Activated T-helper 17 cell treated with anti-CD3 and anti-CD28 coated beads, Interleukin-2, amount 50 U/mL, for 72 hours (primary cell): ENCODE data around the gene MICAL3. TPM values are rescaled to one million over a fixed set of nuclear protein-coding genes. Genes with fewer than 3 reads are reported as not detected.
"Not testable (repeated sequence)": the region's sequence is repeated elsewhere in the genome, so short reads cannot be mapped to it uniquely, and the experiment has no call there.

Experiments
- ATAC-seq: fragments of 150-1000 bp; cut with Tn5 transposase; replicated peaks from 2 replicates; pipeline ENCODE4 v1.10.0; 2021; ENCODE audit warnings: mild to moderate bottlenecking, moderate library complexity
- H3K27ac Mint-ChIP-seq: one replicate; pipeline ENCODE4 v1.8.0; 2022; ENCODE audit warnings: mixed read lengths
- H3K27me3 Mint-ChIP-seq: one replicate; pipeline ENCODE4 v1.8.0; 2022; ENCODE audit warnings: mixed read lengths
- H3K36me3 Mint-ChIP-seq: one replicate; pipeline ENCODE4 v1.8.0; 2022; ENCODE audit warnings: low read depth, mild to moderate bottlenecking, mixed read lengths
- H3K4me1 Mint-ChIP-seq: one replicate; pipeline ENCODE4 v1.8.0; 2022; ENCODE audit warnings: mixed read lengths
- H3K4me3 Mint-ChIP-seq: one replicate; pipeline ENCODE4 v1.8.0; 2022; ENCODE audit warnings: mild to moderate bottlenecking, mixed read lengths
- H3K9me3 Mint-ChIP-seq: one replicate; pipeline ENCODE4 v1.8.0; 2022; ENCODE audit warnings: mixed read lengths
- total RNA-seq, 2 donors: library from RNA; stranded (reverse); gene quantifications; one replicate each; pipeline ENCODE4 v1.2.3, GENCODE V29; 2022

The MICAL3 gene
- total RNA-seq, 2 donors from 2014 or later = 28.7 to 38.5 TPM

DNA sequence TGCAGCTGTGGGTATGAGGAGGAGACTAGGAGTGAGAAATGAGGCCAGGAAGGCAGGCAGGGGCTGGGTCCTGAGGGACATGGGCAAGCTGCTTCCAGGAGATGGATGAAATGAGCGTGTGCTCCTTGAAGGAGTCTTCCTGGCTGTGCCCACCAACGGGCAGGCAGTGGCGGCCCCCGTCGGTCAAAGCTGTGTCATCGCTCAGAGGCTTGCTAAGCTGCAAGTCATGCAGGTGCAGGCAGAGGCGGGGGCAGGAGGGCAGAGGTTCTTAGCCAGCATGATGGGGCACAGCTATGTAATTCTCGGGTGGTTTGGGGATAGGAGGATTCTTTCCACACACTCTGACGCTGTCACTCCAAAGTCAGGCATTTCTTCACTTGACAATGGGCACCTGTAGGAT, 40.9 kb upstream of the MICAL3 start:
- Mint-ChIP-seq H3K36me3 (no peaks in the 10 kb centered on the region), H3K4me3 (no peak overlapping the region), H3K4me1 (no peaks in the 10 kb centered on the region), H3K27ac (no peak overlapping the region), H3K9me3 (no peaks in the 10 kb centered on the region), H3K27me3 (peaks cover 41% of the 10 kb centered on the region)
- no peak for ATAC-seq

DNA sequence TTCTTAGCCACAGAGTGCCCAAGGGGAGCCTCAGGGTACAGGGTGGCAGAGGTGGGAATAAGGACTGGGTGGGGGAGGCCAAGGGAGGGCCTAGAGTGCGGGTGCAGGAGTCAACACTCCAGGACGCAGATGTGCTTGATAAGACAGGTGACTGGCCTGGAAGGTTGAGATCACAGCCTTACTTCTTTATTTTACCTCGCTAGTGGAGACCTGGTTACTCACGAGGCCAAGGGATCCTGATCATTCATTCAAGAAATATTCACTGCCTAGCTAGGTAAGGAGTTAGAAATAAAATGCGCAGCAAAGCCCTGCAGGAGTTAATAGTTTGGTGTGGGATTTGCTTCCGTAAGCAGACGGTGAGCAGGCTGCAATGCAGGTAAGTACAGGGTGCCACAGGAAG, 40.3 kb upstream of the MICAL3 start:
- H3K36me3 Mint-ChIP-seq = no peaks in the 10 kb centered on the region
- peaks cover 44% of the 10 kb centered on the region for H3K27me3 Mint-ChIP-seq
- H3K4me1 Mint-ChIP-seq = no peaks in the 10 kb centered on the region
- H3K27ac Mint-ChIP-seq = no peak overlapping the region
- ATAC-seq = no peak
- no peaks in the 10 kb centered on the region for H3K9me3 Mint-ChIP-seq
- no peak overlapping the region for H3K4me3 Mint-ChIP-seq

DNA sequence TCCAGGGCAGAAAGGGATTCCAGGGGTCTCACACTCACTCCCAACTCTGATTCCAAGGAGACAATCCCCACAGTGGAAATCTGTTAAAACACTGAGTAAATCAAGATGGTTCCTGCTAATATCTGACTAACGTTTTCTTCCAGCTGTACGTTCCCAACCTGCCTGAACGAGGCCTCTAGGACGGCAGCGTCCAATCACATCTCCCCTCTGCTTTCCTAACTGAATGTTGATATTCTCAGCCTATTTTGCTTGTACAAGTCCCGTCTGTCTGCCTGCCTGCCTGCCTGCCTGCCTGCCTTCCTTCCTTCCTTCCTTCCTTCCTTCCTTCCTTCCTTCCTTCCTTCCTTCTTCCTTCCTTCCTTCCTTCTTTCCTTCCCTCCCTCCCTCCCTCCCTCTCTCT, 39.4 kb upstream of the MICAL3 start:
- H3K27me3 Mint-ChIP-seq = peaks cover 49% of the 10 kb centered on the region
- not testable (repeated sequence) for H3K27ac Mint-ChIP-seq, H3K4me1 Mint-ChIP-seq, H3K36me3 Mint-ChIP-seq, H3K4me3 Mint-ChIP-seq, ATAC-seq, H3K9me3 Mint-ChIP-seq

DNA sequence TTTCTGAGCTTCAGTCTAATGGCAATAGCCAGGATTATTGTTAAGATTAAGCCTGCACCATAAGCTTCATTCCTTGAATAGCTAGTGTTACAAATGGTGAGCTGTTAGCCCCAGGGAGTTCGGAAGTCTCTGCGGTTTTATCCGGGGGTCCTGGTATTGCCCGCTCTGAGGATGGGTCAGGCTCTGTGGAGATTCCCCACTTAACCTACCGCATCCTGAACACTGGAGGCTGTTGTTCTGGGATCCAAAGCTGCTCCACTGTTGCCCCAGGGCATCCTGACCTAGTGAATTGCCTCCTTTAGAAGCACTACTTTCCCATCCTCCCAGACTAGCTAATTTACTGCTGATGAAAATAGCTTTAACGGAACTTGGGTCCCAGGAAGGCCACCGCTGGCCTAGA, 38.9 kb upstream of the MICAL3 start:
- no peaks in the 10 kb centered on the region for H3K9me3 Mint-ChIP-seq
- no peaks in the 10 kb centered on the region for H3K4me1 Mint-ChIP-seq
- H3K4me3 Mint-ChIP-seq = no peak overlapping the region
- H3K27ac Mint-ChIP-seq = no peak overlapping the region
- H3K27me3 Mint-ChIP-seq = peaks cover 50% of the 10 kb centered on the region
- no peak for ATAC-seq
- no peaks in the 10 kb centered on the region for H3K36me3 Mint-ChIP-seq

DNA sequence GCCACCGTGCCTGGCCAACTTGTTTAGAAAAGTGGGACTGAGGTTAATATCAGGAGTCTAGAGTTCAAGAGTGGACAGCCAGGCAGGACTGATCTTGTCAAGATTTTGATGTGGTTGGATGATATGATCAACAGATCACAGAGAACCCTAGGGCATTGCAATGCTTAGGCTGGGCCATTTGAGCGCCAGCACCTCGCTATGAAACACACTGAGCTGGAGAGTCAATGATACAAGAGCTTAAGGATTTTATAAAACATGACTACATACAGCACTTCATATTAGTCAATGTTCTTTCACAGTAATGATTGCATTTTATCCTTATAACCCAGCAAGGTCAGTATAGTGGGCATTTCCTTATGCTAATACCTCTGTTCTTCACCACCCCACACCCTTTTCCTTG, 38.1 kb upstream of the MICAL3 start:
- peaks cover 47% of the 10 kb centered on the region for H3K27me3 Mint-ChIP-seq

DNA sequence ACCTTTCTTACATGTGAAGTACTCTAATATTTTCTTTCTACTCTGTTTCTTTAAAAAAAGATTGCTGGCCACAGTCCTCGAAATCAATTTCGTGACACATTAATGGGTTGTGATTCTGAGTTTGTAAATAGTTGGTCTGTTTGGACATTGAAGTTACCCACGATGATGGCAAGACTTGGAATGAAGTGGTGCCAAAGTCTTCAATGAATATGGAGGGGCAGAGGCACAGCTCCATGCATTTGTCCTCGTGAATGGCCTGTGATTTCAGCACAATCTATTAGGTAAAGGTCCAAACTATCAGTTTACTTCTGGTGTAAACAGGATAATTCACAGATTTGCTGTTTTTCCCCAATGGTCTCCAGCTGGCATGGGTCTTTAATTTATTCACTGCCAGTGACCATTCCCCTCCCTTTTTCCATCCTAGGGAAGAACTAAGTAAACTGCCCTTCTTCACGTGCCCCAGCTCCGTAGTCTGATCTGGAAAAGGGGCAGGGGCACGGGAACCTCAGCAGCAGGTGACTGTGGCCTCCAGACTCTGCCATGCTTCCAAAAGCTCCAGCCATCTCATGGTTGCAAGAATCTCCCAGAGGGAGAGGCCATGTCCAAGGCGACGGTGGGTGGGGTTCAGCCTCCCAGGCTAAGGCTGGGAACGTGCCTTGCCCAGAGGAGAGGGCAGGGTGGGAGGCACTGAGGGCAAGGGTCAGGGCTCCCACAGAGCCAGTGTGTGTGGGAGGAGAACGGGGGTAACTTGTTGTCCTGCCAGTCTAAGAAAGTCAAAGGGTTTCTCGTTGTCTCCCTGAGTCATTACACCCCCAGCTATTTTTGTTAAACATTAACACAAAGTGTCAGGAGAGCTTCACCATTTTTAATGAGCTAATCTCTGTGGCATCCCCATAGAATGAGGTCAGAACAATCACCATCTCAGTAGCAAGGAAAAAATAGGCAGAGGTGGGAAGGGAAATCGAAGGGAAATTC, 36.6 kb upstream of the MICAL3 start:
- no peak for ATAC-seq
- H3K27ac Mint-ChIP-seq = no peak overlapping the region
- H3K27me3 Mint-ChIP-seq = peaks cover 37% of the 10 kb centered on the region
- no peaks in the 10 kb centered on the region for H3K36me3 Mint-ChIP-seq
- H3K9me3 Mint-ChIP-seq = no peaks in the 10 kb centered on the region
- H3K4me1 Mint-ChIP-seq = no peaks in the 10 kb centered on the region
- no peak overlapping the region for H3K4me3 Mint-ChIP-seq

More for the DNA sequence above, 38.1 kb upstream of the MICAL3 start:
- Mint-ChIP-seq H3K9me3 (no peaks in the 10 kb centered on the region), H3K36me3 (no peaks in the 10 kb centered on the region), H3K27ac (no peak overlapping the region), H3K4me1 (no peaks in the 10 kb centered on the region), H3K4me3 (no peak overlapping the region)
- no peak for ATAC-seq

DNA sequence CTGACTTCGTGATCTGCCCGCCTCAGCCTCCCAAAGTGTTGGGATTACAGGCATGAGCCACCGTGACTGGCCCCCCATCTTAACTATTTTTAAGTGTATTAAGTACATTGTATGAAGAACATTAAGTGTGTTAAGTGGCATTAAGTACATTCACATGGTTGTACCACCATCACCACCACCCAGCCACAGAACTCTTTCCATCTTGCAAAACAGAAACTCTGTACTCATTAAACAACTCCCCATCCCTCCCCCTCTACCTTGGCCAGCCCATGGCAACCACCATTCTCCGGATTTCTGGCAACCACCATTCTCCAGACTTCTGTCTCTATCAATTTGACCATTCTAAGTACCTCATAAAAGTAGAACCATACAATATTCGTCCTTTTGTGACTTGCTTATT, 35.6 kb upstream of the MICAL3 start:
- ATAC-seq = peak; percentile 26
- no peaks in the 10 kb centered on the region for H3K36me3 Mint-ChIP-seq
- no peak overlapping the region for H3K27ac Mint-ChIP-seq
- H3K4me1 Mint-ChIP-seq = no peaks in the 10 kb centered on the region
- no peaks in the 10 kb centered on the region for H3K9me3 Mint-ChIP-seq
- H3K27me3 Mint-ChIP-seq = peaks cover 28% of the 10 kb centered on the region
- no peak overlapping the region for H3K4me3 Mint-ChIP-seq

DNA sequence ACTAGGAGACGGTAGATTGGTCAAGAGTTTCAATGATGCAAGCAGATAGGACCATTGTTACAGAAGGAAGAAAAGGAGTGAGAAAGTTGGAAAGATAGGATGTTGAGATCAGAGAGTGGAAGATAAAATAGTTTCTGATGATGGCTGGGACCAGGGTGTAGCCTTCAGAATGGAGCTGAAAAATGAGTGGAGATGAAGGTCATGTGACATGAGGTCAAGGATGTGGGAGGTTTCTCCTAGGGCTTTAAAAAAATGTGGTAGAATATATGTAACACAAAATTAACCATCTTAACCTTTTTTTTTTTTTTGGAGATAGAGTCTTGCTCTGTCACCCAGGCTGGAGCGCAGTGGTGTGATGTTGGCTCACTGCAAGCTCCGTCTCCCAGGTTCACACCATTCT, 35.1 kb upstream of the MICAL3 start:
- peaks cover 22% of the 10 kb centered on the region for H3K27me3 Mint-ChIP-seq
- H3K9me3 Mint-ChIP-seq = no peaks in the 10 kb centered on the region
- no peak overlapping the region for H3K4me3 Mint-ChIP-seq
- no peaks in the 10 kb centered on the region for H3K4me1 Mint-ChIP-seq
- H3K36me3 Mint-ChIP-seq = no peaks in the 10 kb centered on the region
- ATAC-seq = no peak
- no peak overlapping the region for H3K27ac Mint-ChIP-seq

DNA sequence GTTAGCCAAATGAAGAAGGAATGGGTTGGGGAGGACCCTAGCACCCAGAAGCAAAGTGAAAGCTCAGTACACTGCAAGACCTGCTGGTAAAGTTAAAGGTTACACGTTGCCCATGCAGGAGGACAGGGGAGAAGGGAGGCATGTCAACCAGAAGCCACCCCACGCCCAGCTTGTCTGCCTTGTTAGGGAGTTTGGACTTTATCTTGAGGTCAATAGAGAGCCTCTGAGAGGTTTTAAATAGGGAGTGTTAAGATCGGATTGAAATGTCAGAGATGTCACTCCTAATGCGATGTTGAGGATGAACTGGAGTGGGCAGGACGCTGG, 34.7 kb upstream of the MICAL3 start:
- Mint-ChIP-seq H3K9me3 (no peaks in the 10 kb centered on the region), H3K36me3 (no peaks in the 10 kb centered on the region), H3K27ac (no peak overlapping the region), H3K4me1 (no peaks in the 10 kb centered on the region), H3K4me3 (no peak overlapping the region), H3K27me3 (peaks cover 21% of the 10 kb centered on the region)
- ATAC-seq = no peak

DNA sequence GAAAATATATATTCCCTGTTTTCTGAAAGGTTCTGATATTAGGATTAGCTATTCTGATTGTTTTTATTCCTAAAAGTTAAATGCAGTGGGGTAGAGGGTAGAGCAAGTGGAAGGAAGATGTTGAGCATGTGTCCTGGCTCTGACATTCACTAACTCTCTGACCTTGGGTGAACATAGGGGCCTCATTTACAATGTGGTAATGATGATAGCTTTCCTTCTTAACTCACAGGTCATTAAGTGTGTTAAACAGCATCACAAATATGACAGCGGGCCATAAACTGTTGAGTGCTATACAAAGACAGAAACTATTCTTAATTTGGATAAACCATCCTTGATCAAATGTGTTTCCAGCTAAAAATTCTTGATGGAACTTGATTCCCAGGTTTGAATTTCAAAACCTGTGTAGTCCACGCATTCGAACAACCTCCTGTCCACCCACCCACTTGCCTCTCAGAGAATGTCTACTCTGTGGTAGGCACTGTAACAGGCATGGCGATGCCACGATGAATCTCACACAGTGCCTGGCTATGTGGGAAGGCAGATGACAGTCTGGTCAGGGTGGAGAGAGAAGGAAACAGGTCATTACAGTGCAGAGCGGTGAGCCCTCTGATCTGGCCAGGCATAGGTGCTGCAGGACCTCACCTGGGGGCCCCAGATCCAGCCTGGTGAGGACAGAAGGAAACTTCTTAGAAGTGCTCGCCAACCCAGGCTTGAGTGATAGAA, 34.2 kb upstream of the MICAL3 start:
- no peak overlapping the region for H3K27ac Mint-ChIP-seq
- H3K4me3 Mint-ChIP-seq = no peak overlapping the region
- no peaks in the 10 kb centered on the region for H3K36me3 Mint-ChIP-seq
- no peaks in the 10 kb centered on the region for H3K4me1 Mint-ChIP-seq
- no peaks in the 10 kb centered on the region for H3K9me3 Mint-ChIP-seq
- peaks cover 17% of the 10 kb centered on the region for H3K27me3 Mint-ChIP-seq
- ATAC-seq = no peak

DNA sequence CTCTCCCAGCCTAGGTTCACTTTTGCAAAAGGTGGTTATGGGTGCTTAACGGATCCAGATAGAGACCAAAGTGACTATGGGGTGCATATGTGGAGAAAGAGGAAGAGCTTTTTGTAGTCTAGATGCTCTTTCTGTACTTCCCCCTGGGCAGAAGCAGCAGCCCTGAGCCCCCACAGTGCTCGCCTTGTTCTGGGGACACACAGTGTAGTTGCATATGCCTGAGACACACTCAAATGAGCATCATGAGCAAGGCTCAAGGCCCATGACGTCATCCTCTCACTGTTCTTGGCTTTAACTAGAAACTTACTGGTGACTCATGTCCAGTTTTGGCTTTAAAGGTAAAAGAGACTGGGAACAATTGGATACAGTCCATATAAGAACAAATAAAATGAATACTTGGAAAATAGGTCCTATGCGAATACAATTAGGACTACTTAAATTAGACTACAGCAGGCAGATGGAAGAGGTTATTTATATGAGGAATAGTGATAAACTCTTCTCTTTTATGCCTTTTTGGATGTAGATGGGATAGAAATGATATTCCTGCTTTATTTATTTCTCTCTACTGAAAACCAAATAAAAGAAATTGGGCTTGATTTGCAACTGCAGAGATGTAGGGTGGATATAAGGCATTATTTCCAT, 33.3 kb upstream of the MICAL3 start:
- Mint-ChIP-seq H3K4me1 (no peaks in the 10 kb centered on the region), H3K36me3 (no peaks in the 10 kb centered on the region), H3K27me3 (peaks cover 16% of the 10 kb centered on the region), H3K27ac (no peak overlapping the region), H3K4me3 (no peak overlapping the region), H3K9me3 (no peaks in the 10 kb centered on the region)
- peak; percentile 39 for ATAC-seq

DNA sequence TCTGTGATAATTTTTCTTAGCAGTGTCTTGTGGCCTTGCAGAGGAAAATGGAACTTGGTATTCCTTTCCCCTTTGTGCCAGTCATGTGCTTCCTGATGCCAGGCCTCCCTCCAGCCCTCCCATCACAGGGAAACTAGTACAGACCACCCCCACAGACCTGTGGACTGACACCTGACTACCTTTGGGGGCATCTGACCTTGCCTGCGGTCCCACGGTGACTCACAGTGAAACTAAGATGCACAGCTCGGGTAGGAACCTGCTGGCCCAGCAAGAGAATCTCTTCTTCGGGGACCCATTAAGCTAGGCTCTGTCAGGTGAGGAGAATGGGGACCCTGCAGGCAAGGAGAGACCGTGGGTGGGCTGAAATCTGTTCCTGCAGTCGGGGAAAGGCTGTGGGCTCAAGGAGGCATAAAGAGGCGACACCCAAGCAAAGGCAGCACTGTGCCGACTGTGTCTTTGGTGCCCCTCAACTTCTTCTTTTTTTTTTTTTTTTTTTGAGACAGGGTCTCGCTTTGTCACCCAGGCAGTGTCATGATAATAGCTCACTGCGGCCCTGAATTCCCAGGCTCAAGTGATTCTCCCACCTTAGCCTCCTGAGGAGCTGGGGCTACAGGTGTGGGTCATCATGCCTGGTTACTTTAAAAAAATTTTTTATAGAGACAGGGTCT, 32.6 kb upstream of the MICAL3 start:
- no peak overlapping the region for H3K4me3 Mint-ChIP-seq
- peaks cover 16% of the 10 kb centered on the region for H3K27me3 Mint-ChIP-seq
- peak; percentile 58 for ATAC-seq
- H3K36me3 Mint-ChIP-seq = no peaks in the 10 kb centered on the region
- no peaks in the 10 kb centered on the region for H3K9me3 Mint-ChIP-seq
- no peak overlapping the region for H3K27ac Mint-ChIP-seq
- H3K4me1 Mint-ChIP-seq = no peaks in the 10 kb centered on the region

DNA sequence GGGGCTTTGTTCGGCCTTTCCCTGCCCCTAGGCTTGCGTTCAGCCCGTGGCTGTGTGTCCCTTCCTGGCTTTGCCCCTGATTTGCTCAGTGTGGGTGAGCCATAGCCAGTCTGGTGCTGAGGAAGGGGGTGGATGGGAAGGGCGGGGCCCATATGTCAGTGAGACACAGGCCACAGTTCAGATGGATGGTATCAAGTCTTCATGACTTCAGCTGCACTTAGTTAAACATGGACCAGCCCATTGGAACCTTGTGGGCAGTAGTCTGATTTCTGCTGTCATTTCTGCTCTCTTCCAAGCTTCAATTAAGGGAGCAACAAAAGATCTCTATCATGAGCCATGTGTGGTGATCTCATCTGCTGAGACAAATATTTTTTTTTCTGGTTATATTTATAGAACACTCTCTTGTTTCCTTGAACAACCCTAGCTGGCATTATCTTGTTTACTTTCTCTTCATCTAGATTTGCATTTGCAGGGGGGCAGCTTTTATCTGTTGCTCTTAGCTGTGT, 31.9 kb upstream of the MICAL3 start:
- no peaks in the 10 kb centered on the region for H3K36me3 Mint-ChIP-seq

DNA sequence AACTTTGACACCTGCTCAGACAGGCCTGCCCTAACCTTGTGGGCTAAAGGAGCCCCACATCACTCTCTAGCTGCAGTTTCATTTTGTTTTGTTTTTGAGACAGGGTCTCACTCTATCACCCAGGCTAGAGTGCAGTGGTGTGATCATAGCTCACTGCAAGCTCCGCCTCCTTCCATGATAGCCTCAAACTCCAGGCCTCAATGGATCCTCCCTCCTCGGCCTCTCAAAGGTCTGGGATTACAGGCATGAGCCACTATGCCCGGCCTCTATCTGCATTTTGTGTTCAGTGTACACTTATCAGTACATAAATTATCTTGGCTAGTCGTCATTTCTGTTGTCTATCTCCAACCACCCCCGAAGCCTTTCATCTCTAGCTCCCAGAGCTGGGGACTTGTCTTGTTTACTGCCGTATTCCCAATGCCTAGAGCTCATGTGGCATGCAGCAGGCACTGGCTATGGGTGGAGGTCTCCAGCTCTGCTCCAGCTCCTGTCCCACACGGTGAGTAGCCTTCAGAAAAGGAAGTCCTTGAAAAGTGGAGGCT, 31.3 kb upstream of the MICAL3 start:
- Mint-ChIP-seq H3K4me3 (no peak overlapping the region), H3K4me1 (no peaks in the 10 kb centered on the region), H3K27ac (no peak overlapping the region), H3K27me3 (peaks cover 12% of the 10 kb centered on the region), H3K9me3 (no peaks in the 10 kb centered on the region), H3K36me3 (no peaks in the 10 kb centered on the region)
- no peak for ATAC-seq

More for the DNA sequence above, 31.9 kb upstream of the MICAL3 start:
- ATAC-seq = no peak
- Mint-ChIP-seq H3K27me3 (peaks cover 14% of the 10 kb centered on the region), H3K4me1 (no peaks in the 10 kb centered on the region), H3K4me3 (no peak overlapping the region), H3K9me3 (no peaks in the 10 kb centered on the region), H3K27ac (no peak overlapping the region)
